Stimulated activated CD4-positive, alpha-beta T cell treated with anti-CD3 and anti-CD28 coated beads, TNF-alpha, amount 100 ng/mL, for 24 hours (primary cell): Measurements from ENCODE around the gene PRKAG2.
A peak's percentile ranks its signal among the peaks of the same experiment; 100 is the strongest.
"Not testable (repeated sequence)": the region's sequence is repeated elsewhere in the genome, so short reads cannot be mapped to it uniquely, and the experiment has no call there.

Experiments
- DNase-seq, 3 experiments: peaks; one replicate each; pipeline ENCODE4 v3.0.0-alpha.2; 2020; ENCODE audit warnings: low read depth in 3 of 3

Gene PRKAG2

GRCh38 chr7:151851145-151851751 is 25.7 kb downstream of the PRKAG2 start:
- peak in 1 of 3 experiments; percentile 40 for DNase-seq

GRCh38 chr7:151850491-151851124 is 26.3 kb downstream of the PRKAG2 start:
- DNase-seq = no peak

- DNase-seq = no peak
Observed at GRCh38 chr7:151849879-151850260, 27.0 kb downstream of the PRKAG2 start.

- no peak for DNase-seq
Observed at GRCh38 chr7:151849008-151849878, 27.7 kb downstream of the PRKAG2 start.

GRCh38 chr7:151847681-151848081 is 29.2 kb downstream of the PRKAG2 start:
- no peak for DNase-seq

GRCh38 chr7:151847136-151847535 is 29.8 kb downstream of the PRKAG2 start:
- no peak for DNase-seq

- no peak for DNase-seq
Observed at GRCh38 chr7:151845412-151846205, 31.3 kb downstream of the PRKAG2 start.

GRCh38 chr7:151844825-151845200 is 32.1 kb downstream of the PRKAG2 start:
- DNase-seq = no peak

GRCh38 chr7:151844071-151844824 is 32.7 kb downstream of the PRKAG2 start:
- DNase-seq = no peak

GRCh38 chr7:151843181-151843580 is 33.7 kb downstream of the PRKAG2 start:
- DNase-seq = no peak

- not testable (repeated sequence) for DNase-seq
Observed at GRCh38 chr7:151841395-151842051, 35.4 kb downstream of the PRKAG2 start.

GRCh38 chr7:151840088-151840910 is 36.6 kb downstream of the PRKAG2 start:
- DNase-seq = no peak

- DNase-seq = no peak
Observed at GRCh38 chr7:151839451-151839921, 37.4 kb downstream of the PRKAG2 start.

GRCh38 chr7:151838861-151839381 is 38.0 kb downstream of the PRKAG2 start:
- peak in 2 of 3 experiments; percentile 15 to 18 for DNase-seq

GRCh38 chr7:151838072-151838471 is 38.8 kb downstream of the PRKAG2 start:
- DNase-seq = no peak

- DNase-seq = no peak
Observed at GRCh38 chr7:151837285-151838042, 39.5 kb downstream of the PRKAG2 start.

GRCh38 chr7:151836927-151837205 is 40.0 kb downstream of the PRKAG2 start:
- no peak for DNase-seq

- DNase-seq = no peak
Observed at GRCh38 chr7:151836191-151836926, 40.6 kb downstream of the PRKAG2 start.
